H9 (cell line): Measurements from ENCODE around the gene CD81. TPM values are rescaled to one million over a fixed set of nuclear protein-coding genes. Genes with fewer than 3 reads are reported as not detected.

Experiments
- DNase-seq: peaks from one replicate; pipeline ENCODE4 v3.0.0-alpha.2; 2017
- H2AFZ ChIP-seq: one replicate; pipeline ENCODE4 v1.6.1; 2013; ENCODE audit warnings: mild to moderate bottlenecking, low read length, control low read depth, moderate library complexity
- H2AK5ac ChIP-seq: 2 replicates; pipeline ENCODE4 v1.6.1; 2013; ENCODE audit warnings: low read length, control low read depth, mixed read lengths; ENCODE audit not compliant: insufficient read length
- H2BK120ac ChIP-seq: one replicate; pipeline ENCODE4 v1.6.1; 2013; ENCODE audit warnings: low read depth, mild to moderate bottlenecking, low read length, control low read depth, inconsistent platforms; ENCODE audit not compliant: poor library complexity, severe bottlenecking
- H2BK12ac ChIP-seq: 2 replicates; pipeline ENCODE4 v1.6.1; 2013; ENCODE audit warnings: low read length, control low read depth, mixed read lengths, low read depth; ENCODE audit not compliant: insufficient read length
- H2BK15ac ChIP-seq: 2 replicates; pipeline ENCODE4 v1.6.1; 2013; ENCODE audit warnings: low read depth, low read length, control low read depth
- H2BK20ac ChIP-seq: one replicate; pipeline ENCODE4 v1.6.1; 2013; ENCODE audit warnings: low read depth, mild to moderate bottlenecking, low read length, control low read depth, inconsistent platforms; ENCODE audit not compliant: poor library complexity, severe bottlenecking
- H2BK5ac ChIP-seq: 2 replicates; pipeline ENCODE4 v1.6.1; 2013; ENCODE audit warnings: low read length, control low read depth, mixed read lengths; ENCODE audit not compliant: insufficient read length
- H3K14ac ChIP-seq: 2 replicates; pipeline ENCODE4 v1.6.1; 2013; ENCODE audit warnings: low read length, control low read depth; ENCODE audit not compliant: insufficient read depth
- H3K18ac ChIP-seq: 2 replicates; pipeline ENCODE4 v1.6.1; 2013; ENCODE audit warnings: low read depth, mild to moderate bottlenecking, mixed read lengths, low read length, control low read depth; ENCODE audit not compliant: insufficient read length
- H3K23ac ChIP-seq: 2 replicates; pipeline ENCODE4 v1.6.1; 2013; ENCODE audit warnings: low read length, control low read depth, mixed read lengths, low read depth; ENCODE audit not compliant: insufficient read length
- H3K23me2 ChIP-seq: 2 replicates; pipeline ENCODE4 v1.6.1; 2013; ENCODE audit warnings: low read depth, mild to moderate bottlenecking, mixed read lengths, low read length, control low read depth; ENCODE audit not compliant: insufficient read length, poor library complexity, severe bottlenecking
- H3K27ac ChIP-seq: 2 replicates; pipeline ENCODE4 v1.5.1; 2013; ENCODE audit warnings: low read length, control low read depth, mixed read lengths, low read depth; ENCODE audit not compliant: insufficient read length
- H3K27me3 ChIP-seq: 2 replicates; pipeline ENCODE4 v1.6.1; 2013; ENCODE audit warnings: low read length, control low read depth, inconsistent platforms; ENCODE audit not compliant: insufficient read depth
- H3K4ac ChIP-seq: 2 replicates; pipeline ENCODE4 v1.6.1; 2013; ENCODE audit warnings: low read depth, mild to moderate bottlenecking, control low read depth, inconsistent platforms, low read length, moderate library complexity
- H3K4me1 ChIP-seq: 2 replicates; pipeline ENCODE4 v1.6.1; 2013; ENCODE audit warnings: low read length, control low read depth, inconsistent platforms; ENCODE audit not compliant: insufficient read depth
- H3K4me2 ChIP-seq: 2 replicates; pipeline ENCODE4 v1.6.1; 2013; ENCODE audit warnings: low read length, control low read depth, mixed read lengths; ENCODE audit not compliant: insufficient read length, insufficient read depth
- H3K56ac ChIP-seq: 2 replicates; pipeline ENCODE4 v1.6.1; 2013; ENCODE audit warnings: low read depth, mild to moderate bottlenecking, mixed read lengths, low read length, control low read depth; ENCODE audit not compliant: insufficient read length
- H3K79me1 ChIP-seq: 2 replicates; pipeline ENCODE4 v1.6.1; 2013; ENCODE audit warnings: low read depth, mild to moderate bottlenecking, moderate library complexity, low read length, control low read depth, inconsistent platforms; ENCODE audit not compliant: insufficient read depth, poor library complexity, severe bottlenecking
- H3K79me2 ChIP-seq: 2 replicates; pipeline ENCODE4 v1.6.1; 2013; ENCODE audit warnings: low read length, control low read depth, inconsistent platforms; ENCODE audit not compliant: insufficient read depth
- H3K9ac ChIP-seq: 2 replicates; pipeline ENCODE4 v1.6.1; 2013; ENCODE audit warnings: low read length, control low read depth, mixed read lengths; ENCODE audit not compliant: insufficient read length; ENCODE audit errors: extremely low read depth
- H3K9me3 ChIP-seq: one replicate; pipeline ENCODE4 v1.6.1; 2013; ENCODE audit warnings: low read depth, low read length, inconsistent platforms; ENCODE audit not compliant: control insufficient read depth
- H3T11ph ChIP-seq: one replicate; pipeline ENCODE4 v1.6.1; 2013; ENCODE audit warnings: mild to moderate bottlenecking, low read length, control low read depth, inconsistent platforms
- H4K20me1 ChIP-seq: one replicate; pipeline ENCODE4 v1.6.1; 2013; ENCODE audit not compliant: control insufficient read depth, insufficient read length, insufficient read depth
- H4K5ac ChIP-seq: 2 replicates; pipeline ENCODE4 v1.6.1; 2013; ENCODE audit warnings: low read depth, mild to moderate bottlenecking, mixed read lengths, low read length, control low read depth; ENCODE audit not compliant: insufficient read length
- H4K8ac ChIP-seq: replicated peaks from 2 replicates; pipeline ENCODE4 v1.6.1; 2013; ENCODE audit warnings: low read length, control low read depth, mixed read lengths, low read depth; ENCODE audit not compliant: insufficient read length
- H4K91ac ChIP-seq: 2 replicates; pipeline ENCODE4 v1.6.1; 2013; ENCODE audit warnings: low read depth, mild to moderate bottlenecking, moderate library complexity, mixed read lengths, low read length, control low read depth; ENCODE audit not compliant: insufficient read length
- H3K27ac Mint-ChIP-seq, 3 experiments: 2 replicates in 2 of 3; 3 replicates in 1 of 3; pipeline ENCODE4 v1.8.0; 2020 to 2021; ENCODE audit warnings: mixed read lengths in 3 of 3, mild to moderate bottlenecking in 1 of 3, moderate library complexity in 1 of 3
- H3K27me3 Mint-ChIP-seq: 2 replicates; pipeline ENCODE4 v1.8.0; 2021; ENCODE audit warnings: low read depth, mild to moderate bottlenecking, moderate library complexity, mixed read lengths
- H3K36me3 Mint-ChIP-seq, 3 experiments: 2 replicates in 2 of 3; 3 replicates in 1 of 3; pipeline ENCODE4 v1.8.0; 2020 to 2021; ENCODE audit warnings: low read depth in 3 of 3, mixed read lengths in 3 of 3; ENCODE audit not compliant: insufficient read depth in 1 of 3
- H3K4me1 Mint-ChIP-seq, 2 experiments: 2 replicates each; pipeline ENCODE4 v1.8.0; 2020; ENCODE audit warnings: mixed read lengths in 2 of 2
- H3K4me3 Mint-ChIP-seq, 2 experiments: 2 replicates in 1 of 2; 3 replicates in 1 of 2; pipeline ENCODE4 v1.8.0; 2020 to 2021; ENCODE audit warnings: mild to moderate bottlenecking in 2 of 2, mixed read lengths in 2 of 2, moderate library complexity in 1 of 2
- H3K9me3 Mint-ChIP-seq, 2 experiments: 2 replicates in 1 of 2; 3 replicates in 1 of 2; pipeline ENCODE4 v1.8.0; 2020; ENCODE audit warnings: mild to moderate bottlenecking in 2 of 2, mixed read lengths in 2 of 2, moderate library complexity in 1 of 2
- WGBS: extraction: QIAGEN DNeasy Blood & Tissue Kit; methylation state at CpG from one replicate; pipeline ENCODE4 v1.1.7; 2013; ENCODE audit warnings: missing lambda C conversion rate, low lambda C conversion rate, mixed read lengths; ENCODE audit not compliant: insufficient read length; ENCODE audit errors: extremely low coverage; 5-methylcytosine and 5-hydroxymethylcytosine counted together
- total RNA-seq: library from RNA; stranded (reverse); gene quantifications from 2 replicates; pipeline ENCODE4 v1.2.1, GENCODE V29; 2021
- TF ChIP-seq, protein P1 (sequence below): fragments of 200-600 bp; sonication (generic); conservative IDR thresholded peaks from 3 replicates; pipeline ENCODE4 v1.8.0; 2021; ENCODE audit warnings: antibody characterized with exemption, mild to moderate bottlenecking

CD81 gene
- total RNA-seq, 1 experiment from 2014 or later = 246 TPM

DNA sequence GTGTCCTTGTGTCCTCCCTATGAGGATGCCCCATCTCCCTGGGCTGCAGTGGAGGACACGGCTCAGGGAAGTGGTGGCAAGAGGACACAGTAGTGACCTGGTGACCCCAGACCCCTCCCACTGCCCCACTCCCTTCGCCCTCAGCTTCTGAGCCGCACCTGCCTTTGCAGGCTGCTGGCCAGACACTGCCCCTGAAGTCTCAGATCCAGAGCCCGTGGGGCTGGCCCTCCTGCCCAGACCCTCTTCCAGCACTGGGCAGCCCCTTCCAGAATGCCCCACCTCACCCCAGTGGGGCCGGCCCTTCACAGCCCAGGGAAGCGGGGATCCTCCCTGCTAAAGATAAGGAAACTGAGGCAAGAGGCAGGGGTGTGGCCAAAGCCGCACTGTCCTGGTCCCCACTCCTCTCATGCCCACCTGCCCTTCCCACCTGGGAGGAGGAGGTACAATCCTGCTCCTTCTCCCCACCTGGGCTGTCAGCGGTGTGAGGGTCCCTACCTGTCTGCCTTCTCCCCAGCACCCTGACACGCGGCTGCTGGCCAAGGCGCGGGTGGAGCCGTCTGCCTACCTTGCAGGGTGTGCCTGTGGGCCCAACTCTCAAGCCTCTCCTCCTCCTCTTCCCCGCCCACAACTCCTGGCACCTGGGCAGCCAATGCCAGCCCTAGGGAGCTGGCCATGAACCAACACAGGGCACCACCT, 49.9 kb downstream of the CD81 start:
- no peak overlapping the region for H2BK15ac ChIP-seq
- H2AK5ac ChIP-seq = no peak overlapping the region
- H2AFZ ChIP-seq = no peak overlapping the region
- Mint-ChIP-seq H3K4me3 (no peak overlapping the region), H3K4me1 (no peaks in the 10 kb centered on the region), H3K27me3 (peaks cover 20% of the 10 kb centered on the region), H3K36me3 (no peaks in the 10 kb centered on the region), H3K27ac (no peak overlapping the region), H3K9me3 (no peaks in the 10 kb centered on the region; a peak in 2 of 5 replicates)
- H4K91ac ChIP-seq = no peak overlapping the region
- no peak overlapping the region for H3K9ac ChIP-seq
- no peak overlapping the region for H2BK5ac ChIP-seq
- H3K9me3 ChIP-seq = no peaks in the 10 kb centered on the region
- H3K79me2 ChIP-seq = no peaks in the 10 kb centered on the region
- no peak overlapping the region for H3K14ac ChIP-seq
- H3K4ac ChIP-seq = no peak overlapping the region
- H3K18ac ChIP-seq = no peak overlapping the region
- H3K27ac ChIP-seq = no peak overlapping the region
- H2BK12ac ChIP-seq = no peak overlapping the region
- no peak overlapping the region for H2BK120ac ChIP-seq
- no peak overlapping the region for H2BK20ac ChIP-seq
- H3K56ac ChIP-seq = no peak overlapping the region
- no peak overlapping the region for H3T11ph ChIP-seq
- no peak overlapping the region for H3K23ac ChIP-seq
- no CpG with 5 or more reads among the region's 14 CpGs for WGBS
- no peaks in the 10 kb centered on the region for H3K4me1 ChIP-seq
- no peaks in the 10 kb centered on the region for H4K20me1 ChIP-seq
- TF ChIP-seq, protein P1, sequence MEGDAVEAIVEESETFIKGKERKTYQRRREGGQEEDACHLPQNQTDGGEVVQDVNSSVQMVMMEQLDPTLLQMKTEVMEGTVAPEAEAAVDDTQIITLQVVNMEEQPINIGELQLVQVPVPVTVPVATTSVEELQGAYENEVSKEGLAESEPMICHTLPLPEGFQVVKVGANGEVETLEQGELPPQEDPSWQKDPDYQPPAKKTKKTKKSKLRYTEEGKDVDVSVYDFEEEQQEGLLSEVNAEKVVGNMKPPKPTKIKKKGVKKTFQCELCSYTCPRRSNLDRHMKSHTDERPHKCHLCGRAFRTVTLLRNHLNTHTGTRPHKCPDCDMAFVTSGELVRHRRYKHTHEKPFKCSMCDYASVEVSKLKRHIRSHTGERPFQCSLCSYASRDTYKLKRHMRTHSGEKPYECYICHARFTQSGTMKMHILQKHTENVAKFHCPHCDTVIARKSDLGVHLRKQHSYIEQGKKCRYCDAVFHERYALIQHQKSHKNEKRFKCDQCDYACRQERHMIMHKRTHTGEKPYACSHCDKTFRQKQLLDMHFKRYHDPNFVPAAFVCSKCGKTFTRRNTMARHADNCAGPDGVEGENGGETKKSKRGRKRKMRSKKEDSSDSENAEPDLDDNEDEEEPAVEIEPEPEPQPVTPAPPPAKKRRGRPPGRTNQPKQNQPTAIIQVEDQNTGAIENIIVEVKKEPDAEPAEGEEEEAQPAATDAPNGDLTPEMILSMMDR = no peak
- H3K79me1 ChIP-seq = no peaks in the 10 kb centered on the region
- H4K8ac ChIP-seq = no peak overlapping the region
- no peaks in the 10 kb centered on the region for H3K23me2 ChIP-seq
- H4K5ac ChIP-seq = no peak overlapping the region
- DNase-seq = no peak
- no peaks in the 10 kb centered on the region; the same call in 1 of the 2 replicates for H3K27me3 ChIP-seq
- no peak overlapping the region for H3K4me2 ChIP-seq
